Stimulated activated memory B cell treated with anti-CD40 and anti-IgM and Interleukin-4, amounts not matched to agents 10 μg/mL and 1 μg/mL and 100 μg/mL, for 72 hours (primary cell): ENCODE measurements around the gene FKBP4.
A peak's percentile ranks its signal among the peaks of the same experiment; 100 is the strongest.
"Not testable (repeated sequence)": the region's sequence is repeated elsewhere in the genome, so short reads cannot be mapped to it uniquely, and the experiment has no call there.

ENCODE experiments used
- ATAC-seq: fragments of 150-1000 bp; cut with Tn5 transposase; 2 replicates; pipeline ENCODE4 v1.10.0; 2021
- H3K27ac Mint-ChIP-seq: one replicate; pipeline ENCODE4 v1.8.0; 2022; ENCODE audit warnings: mild to moderate bottlenecking, mixed read lengths
- H3K27me3 Mint-ChIP-seq: one replicate; pipeline ENCODE4 v1.8.0; 2022; ENCODE audit warnings: mixed read lengths
- H3K36me3 Mint-ChIP-seq: one replicate; pipeline ENCODE4 v1.8.0; 2022; ENCODE audit warnings: mixed read lengths
- H3K4me1 Mint-ChIP-seq: one replicate; pipeline ENCODE4 v1.8.0; 2022; ENCODE audit warnings: mixed read lengths
- H3K4me3 Mint-ChIP-seq: one replicate; pipeline ENCODE4 v1.8.0; 2022; ENCODE audit warnings: mild to moderate bottlenecking, moderate library complexity, mixed read lengths
- H3K9me3 Mint-ChIP-seq: one replicate; pipeline ENCODE4 v1.8.0; 2022; ENCODE audit warnings: mixed read lengths

FKBP4 gene

DNA sequence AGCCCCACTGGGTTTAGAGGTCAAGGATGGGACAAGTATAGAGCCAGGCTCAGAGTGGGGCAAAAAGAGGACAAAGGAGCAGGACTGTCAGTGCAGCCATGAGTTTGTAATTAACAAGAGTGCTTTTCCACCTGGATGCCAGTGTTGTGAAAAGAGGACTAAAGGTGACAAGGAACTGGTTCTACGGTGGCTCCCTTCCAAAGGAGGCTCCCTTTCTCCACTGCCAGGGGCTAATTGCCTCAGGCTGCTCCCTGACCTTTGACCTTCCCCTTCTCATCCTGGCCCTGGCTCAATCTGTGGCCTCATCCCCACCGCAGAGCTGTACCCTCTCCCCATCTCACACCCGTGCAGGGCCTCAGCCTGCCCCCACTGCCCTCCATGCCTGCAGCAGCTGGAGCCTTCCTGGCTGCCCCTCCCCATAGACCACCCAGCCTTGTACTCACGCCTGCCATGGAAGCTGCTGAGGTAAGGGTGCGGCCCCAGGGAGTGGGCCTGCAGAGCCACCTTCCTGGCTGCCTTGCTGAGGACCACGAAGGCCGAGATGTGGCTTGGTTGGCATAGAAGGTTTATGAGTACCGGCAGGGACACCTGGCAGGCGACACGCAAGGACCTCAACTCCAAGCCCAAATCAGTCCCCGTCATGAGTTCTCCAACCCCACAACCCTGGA, 24.8 kb upstream of the FKBP4 start:
- no peaks in the 10 kb centered on the region for H3K4me1 Mint-ChIP-seq
- H3K9me3 Mint-ChIP-seq = no peaks in the 10 kb centered on the region
- no peaks in the 10 kb centered on the region for H3K27me3 Mint-ChIP-seq
- no peak for ATAC-seq
- no peak overlapping the region for H3K27ac Mint-ChIP-seq
- H3K36me3 Mint-ChIP-seq = no peaks in the 10 kb centered on the region
- H3K4me3 Mint-ChIP-seq = no peak overlapping the region

DNA sequence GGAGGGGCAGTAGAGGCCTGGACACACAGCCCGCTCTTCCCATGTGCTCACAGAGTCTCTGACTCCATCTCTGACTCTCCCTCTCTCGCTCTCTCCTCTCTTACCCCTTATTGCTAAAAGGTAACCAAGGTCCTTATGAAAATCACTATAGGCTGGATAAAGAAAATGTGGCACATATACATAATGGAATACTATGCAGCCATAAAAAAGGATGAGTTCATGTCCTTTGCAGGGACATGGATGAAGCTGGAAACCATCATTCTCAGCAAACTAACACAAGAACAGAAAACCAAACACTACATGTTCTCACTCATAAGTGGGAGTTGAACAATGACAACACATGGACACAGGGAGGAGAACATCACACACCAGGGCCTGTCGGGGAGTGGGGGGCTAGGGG, 24.2 kb upstream of the FKBP4 start:
- not testable (repeated sequence) for H3K4me3 Mint-ChIP-seq, ATAC-seq, H3K36me3 Mint-ChIP-seq, H3K27me3 Mint-ChIP-seq, H3K27ac Mint-ChIP-seq, H3K4me1 Mint-ChIP-seq, H3K9me3 Mint-ChIP-seq

GRCh38 chr12:2772370-2772769, 22.4 kb upstream of the FKBP4 start:
- H3K4me1 Mint-ChIP-seq = no peaks in the 10 kb centered on the region
- no peaks in the 10 kb centered on the region for H3K9me3 Mint-ChIP-seq
- no peak overlapping the region for H3K27ac Mint-ChIP-seq
- no peak for ATAC-seq
- H3K27me3 Mint-ChIP-seq = no peaks in the 10 kb centered on the region
- H3K36me3 Mint-ChIP-seq = no peaks in the 10 kb centered on the region
- no peak overlapping the region for H3K4me3 Mint-ChIP-seq

DNA sequence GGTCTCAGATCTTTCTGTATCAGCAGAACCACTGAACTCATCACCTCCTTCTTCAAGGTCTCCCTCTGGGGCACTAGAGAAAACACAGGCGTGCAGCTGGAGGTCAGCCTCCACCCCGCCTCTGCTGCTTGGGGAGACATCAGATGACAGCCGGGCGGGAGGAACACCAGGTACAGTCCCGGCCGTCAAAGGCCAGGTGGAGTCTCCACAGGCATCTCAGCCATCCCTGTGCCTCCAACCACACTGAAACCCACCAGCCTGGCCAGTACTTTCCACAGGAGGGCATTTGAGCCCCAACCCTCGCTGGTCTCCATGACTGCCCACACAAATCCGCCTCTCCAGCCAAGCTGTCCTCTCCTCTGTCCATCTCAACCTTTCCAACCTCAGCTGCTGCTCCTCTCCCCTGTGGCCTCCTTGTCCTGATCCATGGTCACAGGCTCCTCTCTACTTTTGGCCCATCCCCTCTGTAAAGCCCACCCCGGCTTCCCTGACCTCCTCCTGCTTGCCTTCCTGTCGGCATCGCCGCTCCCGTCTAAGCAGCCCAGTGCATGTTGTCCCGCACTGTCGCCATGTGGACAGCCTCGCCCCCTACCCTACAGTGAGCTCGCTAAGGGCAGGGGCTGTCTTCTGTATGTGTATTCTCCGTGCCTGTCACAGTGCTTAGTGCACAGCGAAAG, 21.4 kb upstream of the FKBP4 start:
- Mint-ChIP-seq H3K36me3 (no peaks in the 10 kb centered on the region), H3K4me1 (peaks cover 5% of the 10 kb centered on the region), H3K9me3 (no peaks in the 10 kb centered on the region), H3K27ac (no peak overlapping the region), H3K27me3 (no peaks in the 10 kb centered on the region), H3K4me3 (no peak overlapping the region)
- ATAC-seq = no peak

DNA sequence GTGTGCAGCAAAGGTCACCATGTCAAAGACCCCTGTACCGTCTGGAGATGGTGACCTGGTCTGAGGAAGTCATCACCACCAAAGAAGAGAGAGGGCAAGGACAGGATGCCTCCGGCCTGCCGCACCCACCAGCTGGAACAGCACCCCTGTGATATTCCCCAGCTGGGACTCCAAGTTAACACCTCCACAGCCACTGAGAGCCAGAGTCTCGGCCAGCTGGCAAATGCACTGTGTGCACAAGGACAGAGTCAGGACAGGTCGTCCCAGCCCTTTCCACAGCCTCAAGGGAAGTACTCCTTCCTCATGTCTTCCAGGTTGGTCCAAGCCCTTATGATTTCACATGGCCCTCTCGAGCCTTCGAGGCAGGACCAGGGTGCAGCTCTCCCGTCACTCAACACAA, 19.3 kb upstream of the FKBP4 start:
- Mint-ChIP-seq H3K36me3 (no peaks in the 10 kb centered on the region), H3K9me3 (no peaks in the 10 kb centered on the region), H3K4me1 (peaks cover 5% of the 10 kb centered on the region), H3K27me3 (no peaks in the 10 kb centered on the region), H3K27ac (no peak overlapping the region), H3K4me3 (no peak overlapping the region)
- ATAC-seq = no peak

GRCh38 chr12:2776129-2776806, 18.5 kb upstream of the FKBP4 start:
- Mint-ChIP-seq H3K36me3 (no peaks in the 10 kb centered on the region), H3K4me3 (no peak overlapping the region), H3K27me3 (no peaks in the 10 kb centered on the region), H3K27ac (no peak overlapping the region), H3K9me3 (no peaks in the 10 kb centered on the region), H3K4me1 (peaks cover 5% of the 10 kb centered on the region)
- ATAC-seq = no peak

GRCh38 chr12:2779281-2779680, 15.5 kb upstream of the FKBP4 start:
- H3K36me3 Mint-ChIP-seq = no peaks in the 10 kb centered on the region
- H3K4me1 Mint-ChIP-seq = peaks cover 15% of the 10 kb centered on the region
- no peak overlapping the region for H3K27ac Mint-ChIP-seq
- no peak for ATAC-seq
- no peak overlapping the region for H3K4me3 Mint-ChIP-seq
- H3K27me3 Mint-ChIP-seq = peaks cover 14% of the 10 kb centered on the region
- no peaks in the 10 kb centered on the region for H3K9me3 Mint-ChIP-seq

GRCh38 chr12:2783936-2784600, 10.7 kb upstream of the FKBP4 start:
- Mint-ChIP-seq H3K9me3 (no peaks in the 10 kb centered on the region), H3K27me3 (peaks cover 16% of the 10 kb centered on the region), H3K27ac (no peak overlapping the region), H3K36me3 (no peaks in the 10 kb centered on the region), H3K4me1 (peaks cover 12% of the 10 kb centered on the region), H3K4me3 (peak overlapping the region; percentile 74)
- peak; percentile 75 for ATAC-seq

DNA sequence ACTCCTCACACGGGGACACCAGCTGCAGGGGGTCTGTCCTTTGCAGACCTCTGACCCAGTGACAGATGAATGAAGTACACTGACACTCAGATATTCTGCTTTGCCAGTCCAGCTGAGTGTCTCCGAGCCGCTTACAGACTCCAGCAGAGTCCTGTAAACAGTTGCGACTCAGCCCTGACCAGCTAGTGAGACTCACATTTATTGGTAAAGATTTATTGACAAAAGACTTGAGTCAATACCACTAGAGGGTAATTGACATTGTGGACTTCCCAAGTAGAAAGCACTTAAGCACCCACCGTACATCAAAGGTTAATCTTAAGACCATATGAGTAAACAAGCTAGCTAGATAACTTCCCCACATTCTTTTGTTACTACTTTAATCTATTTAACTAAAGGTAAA, 9.8 kb upstream of the FKBP4 start:
- H3K36me3 Mint-ChIP-seq = no peaks in the 10 kb centered on the region
- peaks cover 12% of the 10 kb centered on the region for H3K4me1 Mint-ChIP-seq
- ATAC-seq = no peak
- no peak overlapping the region for H3K27ac Mint-ChIP-seq
- H3K27me3 Mint-ChIP-seq = peaks cover 16% of the 10 kb centered on the region
- H3K9me3 Mint-ChIP-seq = no peaks in the 10 kb centered on the region
- no peak overlapping the region for H3K4me3 Mint-ChIP-seq

- no peak overlapping the region for H3K27ac Mint-ChIP-seq
- no peak overlapping the region for H3K4me3 Mint-ChIP-seq
- no peaks in the 10 kb centered on the region for H3K9me3 Mint-ChIP-seq
- H3K36me3 Mint-ChIP-seq = no peaks in the 10 kb centered on the region
- no peak for ATAC-seq
- peaks cover 2% of the 10 kb centered on the region for H3K4me1 Mint-ChIP-seq
- no peaks in the 10 kb centered on the region for H3K27me3 Mint-ChIP-seq
Observed at GRCh38 chr12:2791089-2791488, 3.7 kb upstream of the FKBP4 start.

GRCh38 chr12:2792671-2793500, 1.9 kb upstream of the FKBP4 start:
- Mint-ChIP-seq H3K4me1 (peaks cover 20% of the 10 kb centered on the region), H3K27ac (no peak overlapping the region), H3K4me3 (peak overlapping the region; percentile 85), H3K9me3 (no peaks in the 10 kb centered on the region), H3K27me3 (no peaks in the 10 kb centered on the region), H3K36me3 (peaks cover 9% of the 10 kb centered on the region)
- ATAC-seq = no peak

- Mint-ChIP-seq H3K9me3 (no peaks in the 10 kb centered on the region), H3K27me3 (no peaks in the 10 kb centered on the region), H3K4me3 (peak overlapping the region; percentile 85), H3K27ac (peak overlapping the region; percentile 72), H3K36me3 (peaks cover 14% of the 10 kb centered on the region), H3K4me1 (peaks cover 22% of the 10 kb centered on the region)
- ATAC-seq = no peak
Observed at GRCh38 chr12:2793561-2793960, 1.2 kb upstream of the FKBP4 start.

- no peaks in the 10 kb centered on the region for H3K9me3 Mint-ChIP-seq
- peak overlapping the region; percentile 85 for H3K4me3 Mint-ChIP-seq
- no peaks in the 10 kb centered on the region for H3K27me3 Mint-ChIP-seq
- ATAC-seq = peak; percentile 48
- H3K4me1 Mint-ChIP-seq = peaks cover 22% of the 10 kb centered on the region
- H3K36me3 Mint-ChIP-seq = peaks cover 21% of the 10 kb centered on the region
- H3K27ac Mint-ChIP-seq = peak overlapping the region; percentile 72
Observed at GRCh38 chr12:2794191-2794735, 507 bp upstream of the FKBP4 start.

DNA sequence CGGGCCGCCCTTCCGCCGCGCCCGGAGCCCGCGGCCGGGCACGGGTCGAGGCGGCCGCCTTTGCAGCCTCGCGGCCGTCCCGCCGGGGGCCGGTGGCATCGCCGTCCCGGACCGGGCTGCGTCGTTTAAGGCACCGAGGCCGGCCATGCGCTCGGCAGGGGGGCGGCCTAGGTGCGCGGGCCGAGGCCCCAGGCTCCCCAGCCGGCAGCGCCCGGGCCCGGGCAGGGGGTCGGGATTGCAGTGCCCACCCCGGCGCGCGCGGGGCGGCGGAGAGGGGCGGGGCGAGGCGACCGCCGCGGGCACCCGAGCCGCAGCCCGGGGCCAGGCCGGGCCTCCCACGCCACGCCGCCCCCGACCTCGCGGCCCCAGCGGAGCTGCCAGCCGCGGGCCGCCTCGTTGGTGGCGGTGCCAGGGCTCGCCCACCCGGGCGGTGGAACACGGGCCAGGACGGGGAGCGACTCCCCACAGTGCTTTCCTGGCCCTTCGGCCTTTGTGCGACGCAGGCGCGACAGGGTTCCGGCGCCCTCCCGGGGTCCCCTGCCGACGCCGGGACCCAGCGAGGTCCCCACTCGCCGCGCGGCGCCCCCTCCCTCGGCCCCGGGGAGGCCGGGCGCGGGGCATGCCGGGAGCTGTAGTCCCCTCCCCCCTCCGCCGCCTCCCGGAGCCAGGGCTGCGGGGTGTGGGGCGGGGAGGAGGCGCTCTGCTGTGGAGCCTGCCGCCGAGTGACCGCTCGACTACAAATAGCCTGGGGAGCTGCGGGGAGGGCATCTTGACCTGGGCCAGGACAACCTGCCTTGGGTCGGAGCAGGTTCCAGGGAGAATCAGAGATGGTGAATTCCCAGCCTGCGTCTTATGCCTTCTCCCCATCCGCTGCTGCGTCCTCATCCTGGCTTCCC, 769 bp downstream of the FKBP4 start:
- Mint-ChIP-seq H3K4me3 (peak overlapping the region; percentile 89), H3K27ac (peak overlapping the region; percentile 74), H3K9me3 (no peaks in the 10 kb centered on the region), H3K4me1 (peaks cover 22% of the 10 kb centered on the region), H3K36me3 (peaks cover 34% of the 10 kb centered on the region), H3K27me3 (no peaks in the 10 kb centered on the region)
- peak; percentile 85 for ATAC-seq
